GM23248 (cell line): ENCODE data around the gene RGCC. TPM values are rescaled to one million over a fixed set of nuclear protein-coding genes. Genes with fewer than 3 reads are reported as not detected.

Experiments used
- DNase-seq: peaks from one replicate; pipeline ENCODE4 v3.0.0-alpha.2; 2015
- H2AFZ ChIP-seq: fragments of 200-600 bp; sonication (generic); 2 replicates; pipeline ENCODE4 v1.6.1; 2016; ENCODE audit warnings: antibody characterized with exemption
- H3F3A ChIP-seq: fragments of 200-600 bp; sonication (generic); 2 replicates; pipeline ENCODE4 v1.6.1; 2016; ENCODE audit warnings: mild to moderate bottlenecking, antibody characterized with exemption, mixed run types; ENCODE audit not compliant: insufficient read depth
- H3K27ac ChIP-seq: fragments of 200-600 bp; sonication (generic); 2 replicates; pipeline ENCODE4 v1.5.1; 2016; ENCODE audit warnings: mild to moderate bottlenecking
- H3K27me3 ChIP-seq: fragments of 200-600 bp; sonication (generic); replicated peaks from 2 replicates; pipeline ENCODE4 v1.6.1; 2016; ENCODE audit warnings: mild to moderate bottlenecking; ENCODE audit not compliant: insufficient read depth
- H3K36me3 ChIP-seq: fragments of 200-600 bp; sonication (generic); 2 replicates; pipeline ENCODE4 v1.6.1; 2016; ENCODE audit warnings: low read depth, mild to moderate bottlenecking
- H3K4me1 ChIP-seq: fragments of 200-600 bp; sonication (generic); 2 replicates; pipeline ENCODE4 v1.6.1; 2016; ENCODE audit warnings: mild to moderate bottlenecking; ENCODE audit not compliant: insufficient read depth
- H3K4me2 ChIP-seq: fragments of 200-600 bp; sonication (generic); one replicate; pipeline ENCODE4 v1.6.1; 2016; ENCODE audit warnings: mild to moderate bottlenecking; ENCODE audit not compliant: unreplicated experiment
- H3K4me3 ChIP-seq: fragments of 200-600 bp; sonication (generic); 2 replicates; pipeline ENCODE4 v1.5.1; 2016; ENCODE audit warnings: mild to moderate bottlenecking
- H3K79me2 ChIP-seq: fragments of 200-600 bp; sonication (generic); 2 replicates; pipeline ENCODE4 v1.6.1; 2016; ENCODE audit warnings: mild to moderate bottlenecking; ENCODE audit not compliant: insufficient read depth
- H3K9ac ChIP-seq: fragments of 200-600 bp; sonication (generic); 2 replicates; pipeline ENCODE4 v1.6.1; 2016; ENCODE audit warnings: mild to moderate bottlenecking
- H3K9me2 ChIP-seq: fragments of 200-600 bp; sonication (generic); 2 replicates; pipeline ENCODE4 v1.6.1; 2016; ENCODE audit warnings: mixed run types, mild to moderate bottlenecking, moderate library complexity; ENCODE audit not compliant: insufficient read depth
- H3K9me3 ChIP-seq: fragments of 200-600 bp; sonication (generic); one replicate; pipeline ENCODE4 v1.6.1; 2017; ENCODE audit warnings: low read depth
- H4K20me1 ChIP-seq: fragments of 200-600 bp; sonication (generic); 2 replicates; pipeline ENCODE4 v1.6.0; 2016; ENCODE audit not compliant: insufficient read depth
- EZH2 ChIP-seq: fragments of 200-600 bp; sonication (generic); IDR thresholded peaks from 2 replicates; pipeline ENCODE4 v1.6.1; 2018; ENCODE audit warnings: antibody characterized with exemption, mild to moderate bottlenecking; ENCODE audit not compliant: insufficient read depth, poor library complexity, severe bottlenecking
- EZH2phosphoT487 ChIP-seq: fragments of 200-600 bp; sonication (generic); IDR thresholded peaks from 2 replicates; pipeline ENCODE4 v1.6.1; 2018; ENCODE audit warnings: antibody characterized with exemption, moderate library complexity, mild to moderate bottlenecking, low read depth; ENCODE audit not compliant: insufficient read depth
- WGBS, 2 experiments: methylation state at CpG; one replicate each; pipeline ENCODE4 v1.1.6; 2015 to 2017; ENCODE audit warnings: low lambda C conversion rate in 2 of 2, low coverage in 1 of 2; ENCODE audit errors: missing lambda C conversion rate in 2 of 2; 5-methylcytosine and 5-hydroxymethylcytosine counted together
- in situ Hi-C: fragments of 300-500 bp; cut with MboI; formaldehyde crosslinking; loops from 2 replicates; pipeline ENCODE4 v1.15.0; 2020
- polyA plus RNA-seq: library from polyadenylated mRNA; unstranded; fragments of >200 nt; fragmentation: Nextera tagmentation; extraction: Ambion mirVana; gene quantifications from 2 replicates; pipeline ENCODE4 v1.2.1, GENCODE V29; 2016
- total RNA-seq: library from RNA; depleted of rRNA; stranded (reverse); fragments of >200 nt; shearing (Covaris generic); gene quantifications from 2 replicates; pipeline ENCODE4 v1.2.3, GENCODE V29; 2014

RGCC gene
- total and polyA plus RNA-seq, 2 experiments from 2014 or later, result 33.3 to 40.6 TPM

DNA sequence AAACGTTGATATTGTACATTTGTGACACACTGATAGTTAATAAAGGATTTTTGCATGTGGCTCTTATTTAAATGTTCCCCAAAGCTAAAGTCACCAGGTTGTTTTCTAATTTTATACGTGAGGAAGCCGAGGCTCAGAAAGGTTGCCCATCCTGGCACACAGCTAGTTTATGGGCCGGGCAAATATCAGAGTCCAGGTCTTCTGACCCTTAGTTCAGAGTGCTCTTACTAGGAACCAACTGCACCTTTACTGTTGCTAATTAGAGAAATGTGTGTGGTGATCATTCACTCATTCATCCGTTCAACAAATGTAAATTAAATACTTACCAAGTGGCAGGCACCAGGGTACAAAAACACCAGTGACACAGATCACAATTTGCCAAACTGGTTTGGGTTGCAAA, 46.3 kb upstream of the RGCC start:
- no peaks in the 10 kb centered on the region for H3K9me3 ChIP-seq
- no peak for DNase-seq
- no peak overlapping the region for H3K4me3 ChIP-seq
- H2AFZ ChIP-seq, result no peak overlapping the region
- H4K20me1 ChIP-seq, result no peaks in the 10 kb centered on the region
- no peak overlapping the region for H3K27ac ChIP-seq
- 81 to 83% methylated on average over 5 of the region's 5 CpGs for WGBS, 2 experiments
- no peaks in the 10 kb centered on the region for H3K36me3 ChIP-seq
- H3K79me2 ChIP-seq, result no peaks in the 10 kb centered on the region
- peaks cover 4% of the 10 kb centered on the region; the same call in 1 of the 2 replicates for H3F3A ChIP-seq
- H3K4me2 ChIP-seq, result no peak overlapping the region
- H3K9ac ChIP-seq, result no peak overlapping the region
- no peaks in the 10 kb centered on the region for H3K9me2 ChIP-seq
- H3K4me1 ChIP-seq, result no peaks in the 10 kb centered on the region
- in situ Hi-C loops, result loop anchor here (5.0 kb wide), 1 partner anchor 241 kb away; no protein-coding TSS in a partner anchor
- H3K27me3 ChIP-seq, result no peaks in the 10 kb centered on the region
- no peak for TF ChIP-seq EZH2phosphoT487
- TF ChIP-seq EZH2, result no peak

DNA sequence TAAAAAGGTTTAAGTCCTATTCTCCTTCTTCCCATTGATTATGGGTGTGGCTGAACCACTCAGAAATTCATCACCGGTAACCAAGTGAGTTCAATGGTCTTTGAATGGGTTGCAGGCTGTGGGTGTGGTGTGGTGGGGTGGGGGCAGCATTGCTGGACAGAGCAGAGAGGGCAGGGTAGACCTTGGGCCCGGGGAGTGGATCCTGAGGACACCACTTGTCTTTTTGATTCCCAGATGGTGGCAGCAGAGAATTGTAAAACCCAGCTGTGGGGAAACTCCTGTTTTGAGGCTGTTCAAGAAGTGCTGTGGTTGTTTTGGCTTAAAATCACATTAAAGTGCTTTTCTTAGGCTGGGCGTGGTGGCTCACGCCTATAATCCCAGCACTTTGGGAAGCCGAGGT, 45.8 kb upstream of the RGCC start:
- Histone ChIP-seq H3K4me1 (no peaks in the 10 kb centered on the region), H3K4me2 (no peak overlapping the region), H3K79me2 (no peaks in the 10 kb centered on the region), H3F3A (peaks cover 4% of the 10 kb centered on the region; the same call in 1 of the 2 replicates), H3K9me2 (no peaks in the 10 kb centered on the region), H3K27me3 (no peaks in the 10 kb centered on the region), H3K9ac (no peak overlapping the region), H3K27ac (no peak overlapping the region), H3K36me3 (no peaks in the 10 kb centered on the region), H3K4me3 (no peak overlapping the region), H4K20me1 (no peaks in the 10 kb centered on the region), H2AFZ (peak overlapping the region; percentile 53), H3K9me3 (no peaks in the 10 kb centered on the region)
- DNase-seq, result peak; percentile 68
- WGBS, 2 experiments, result 18 to 20% methylated on average over 5 of the region's 5 CpGs
- TF ChIP-seq EZH2 (no peak), EZH2phosphoT487 (no peak)
- in situ Hi-C loops, result loop anchor here (5.0 kb wide), 1 partner anchor 241 kb away; no protein-coding TSS in a partner anchor

DNA sequence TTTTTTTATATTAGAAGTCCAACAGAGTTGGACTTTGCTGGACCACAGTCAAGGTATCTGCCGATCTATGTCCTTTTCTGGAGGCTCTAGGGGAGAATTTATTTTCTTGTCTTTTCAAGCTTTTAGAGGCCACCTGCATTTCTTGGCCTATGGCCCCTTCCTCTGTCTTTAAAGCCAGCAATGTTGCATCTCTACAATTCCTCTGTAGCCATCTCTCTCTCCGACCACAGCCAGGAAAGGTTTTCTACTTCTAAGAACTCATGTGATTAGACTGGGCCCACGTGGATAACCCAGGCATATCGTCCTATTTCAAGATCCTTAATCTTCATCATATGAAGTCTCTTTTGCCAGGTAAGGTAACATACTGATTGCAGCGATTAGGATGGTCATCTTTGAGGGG, 43.5 kb upstream of the RGCC start:
- H3K9ac ChIP-seq, result no peak overlapping the region

DNA sequence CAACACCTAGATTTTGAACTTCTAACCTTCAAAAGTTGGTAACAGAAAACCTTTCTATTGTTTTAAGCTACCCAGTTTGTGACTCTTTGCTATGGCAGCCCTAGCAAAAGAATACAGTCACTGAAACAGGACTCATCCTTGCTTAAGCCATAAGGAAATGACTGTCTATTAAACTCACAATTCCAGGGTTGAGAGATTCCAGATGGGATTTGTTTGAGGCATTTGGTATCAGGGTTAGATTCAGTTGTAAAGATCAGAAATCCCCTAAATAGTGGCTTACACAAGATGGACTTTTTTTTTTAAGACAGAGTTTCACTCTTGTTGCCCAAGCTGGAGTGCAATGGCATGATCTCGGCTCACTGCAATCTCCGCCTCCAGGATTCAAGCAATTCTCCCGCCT, 41.1 kb upstream of the RGCC start:
- Histone ChIP-seq H3F3A (no peaks in the 10 kb centered on the region), H3K4me1 (no peaks in the 10 kb centered on the region), H2AFZ (no peak overlapping the region), H3K36me3 (no peaks in the 10 kb centered on the region), H3K9me3 (no peaks in the 10 kb centered on the region), H4K20me1 (no peaks in the 10 kb centered on the region), H3K79me2 (no peaks in the 10 kb centered on the region), H3K9me2 (no peaks in the 10 kb centered on the region), H3K9ac (no peak overlapping the region), H3K27me3 (no peaks in the 10 kb centered on the region), H3K27ac (no peak overlapping the region), H3K4me3 (no peak overlapping the region), H3K4me2 (no peak overlapping the region)
- TF ChIP-seq EZH2phosphoT487 (no peak), EZH2 (no peak)
- WGBS, 2 experiments, result 31 to 33% methylated on average over 3 of the region's 3 CpGs
- in situ Hi-C loops, result no loop called here
- DNase-seq, result peak; percentile 38

More for the DNA sequence above, 43.5 kb upstream of the RGCC start:
- H4K20me1 ChIP-seq, result no peaks in the 10 kb centered on the region
- H3K36me3 ChIP-seq, result no peaks in the 10 kb centered on the region
- no peak overlapping the region for H3K27ac ChIP-seq
- no peaks in the 10 kb centered on the region for H3K9me3 ChIP-seq
- no peak overlapping the region for H3K4me2 ChIP-seq
- in situ Hi-C loops, result loop anchor here (5.0 kb wide), 1 partner anchor 238 kb away; no protein-coding TSS in a partner anchor
- no peak overlapping the region for H3K4me3 ChIP-seq
- H3K79me2 ChIP-seq, result no peaks in the 10 kb centered on the region
- no peak overlapping the region for H2AFZ ChIP-seq
- no peaks in the 10 kb centered on the region for H3K9me2 ChIP-seq
- no peaks in the 10 kb centered on the region for H3K27me3 ChIP-seq
- TF ChIP-seq EZH2phosphoT487 (no peak), EZH2 (no peak)
- H3K4me1 ChIP-seq, result no peaks in the 10 kb centered on the region
- no peaks in the 10 kb centered on the region for H3F3A ChIP-seq
- 90 to 94% methylated on average over 5 of the region's 5 CpGs for WGBS, 2 experiments
- no peak for DNase-seq

DNA sequence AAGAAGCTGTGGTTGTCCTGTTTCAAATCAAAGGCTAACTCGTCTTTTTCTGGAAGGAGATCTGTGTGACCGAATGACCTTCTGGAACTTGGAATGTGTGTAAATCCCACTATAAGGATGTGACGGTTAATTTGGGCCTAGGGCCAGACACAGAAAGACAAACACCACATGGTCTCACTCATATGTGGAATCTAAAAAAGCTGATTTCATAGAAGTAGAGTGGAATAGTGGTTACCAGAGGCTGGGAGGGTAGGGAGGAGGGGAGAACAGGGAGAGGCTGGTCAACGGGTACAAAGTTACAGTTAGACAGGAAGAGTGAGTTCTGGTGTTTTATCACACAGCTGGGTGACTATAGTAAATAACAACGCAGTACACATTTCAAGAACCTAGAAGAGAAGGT, 39.3 kb upstream of the RGCC start:
- Histone ChIP-seq H3K9me2 (no peaks in the 10 kb centered on the region), H3K36me3 (no peaks in the 10 kb centered on the region), H4K20me1 (no peaks in the 10 kb centered on the region), H3F3A (no peaks in the 10 kb centered on the region), H3K79me2 (no peaks in the 10 kb centered on the region), H3K27me3 (no peaks in the 10 kb centered on the region), H3K4me2 (no peak overlapping the region), H3K27ac (no peak overlapping the region), H3K4me1 (no peaks in the 10 kb centered on the region), H2AFZ (no peak overlapping the region), H3K9me3 (no peaks in the 10 kb centered on the region), H3K9ac (no peak overlapping the region), H3K4me3 (no peak overlapping the region)
- WGBS, 2 experiments, result 49 to 54% methylated on average over 5 of the region's 5 CpGs
- TF ChIP-seq EZH2 (no peak), EZH2phosphoT487 (no peak)
- in situ Hi-C loops, result no loop called here
- no peak for DNase-seq
